Stimulated activated CD8-positive, alpha-beta memory T cell treated with anti-CD3 and anti-CD28 coated beads, Interleukin-12 subunit alpha, Interleukin-12 subunit beta, amount 100 ng/mL, for 1 hour (primary cell): ENCODE results near the gene XYLT1.

ENCODE experiments used
- DNase-seq: peaks from one replicate; pipeline ENCODE4 v3.0.0-alpha.2; 2020; ENCODE audit warnings: low read depth

XYLT1 gene

GRCh38 chr16:17184026-17184425 lies 286.7 kb downstream of the XYLT1 start:
- no peak for DNase-seq

- DNase-seq: no peak
Observed at GRCh38 chr16:17177959-17178905, 292.5 kb downstream of the XYLT1 start.

- no peak for DNase-seq
Observed at GRCh38 chr16:17177242-17177958, 293.4 kb downstream of the XYLT1 start.

GRCh38 chr16:17176199-17176598 lies 294.6 kb downstream of the XYLT1 start:
- DNase-seq: no peak

- DNase-seq: no peak
Observed at GRCh38 chr16:17173281-17173680, 297.5 kb downstream of the XYLT1 start.

- DNase-seq: no peak
Observed at GRCh38 chr16:17171250-17172143, 299.3 kb downstream of the XYLT1 start.

GRCh38 chr16:17170435-17170834 lies 300.3 kb downstream of the XYLT1 start:
- no peak for DNase-seq

- no peak for DNase-seq
Observed at GRCh38 chr16:17168181-17168580, 302.6 kb downstream of the XYLT1 start.

GRCh38 chr16:17166095-17166494 lies 304.7 kb downstream of the XYLT1 start:
- DNase-seq: no peak

GRCh38 chr16:17162560-17162959 lies 308.2 kb downstream of the XYLT1 start:
- DNase-seq: no peak

- DNase-seq: no peak
Observed at GRCh38 chr16:17160920-17161431, 309.8 kb downstream of the XYLT1 start.

GRCh38 chr16:17160285-17160853 lies 310.4 kb downstream of the XYLT1 start:
- no peak for DNase-seq

- no peak for DNase-seq
Observed at GRCh38 chr16:17159617-17160016, 311.1 kb downstream of the XYLT1 start.

GRCh38 chr16:17155936-17156335 lies 314.8 kb downstream of the XYLT1 start:
- DNase-seq: no peak

- DNase-seq: no peak
Observed at GRCh38 chr16:17155485-17155884, 315.3 kb downstream of the XYLT1 start.

- no peak for DNase-seq
Observed at GRCh38 chr16:17154981-17155380, 315.8 kb downstream of the XYLT1 start.

GRCh38 chr16:17152311-17152710 lies 318.4 kb downstream of the XYLT1 start:
- DNase-seq: no peak

- DNase-seq: no peak
Observed at GRCh38 chr16:17151335-17151734, 319.4 kb downstream of the XYLT1 start.

- DNase-seq: no peak
Observed at GRCh38 chr16:17149904-17150483, 320.8 kb downstream of the XYLT1 start.

GRCh38 chr16:17147942-17148341 lies 322.8 kb downstream of the XYLT1 start:
- no peak for DNase-seq

- DNase-seq: no peak
Observed at GRCh38 chr16:17145029-17145428, 325.7 kb downstream of the XYLT1 start.
